Right lobe of liver (tissue), 4 donors: Measurements from ENCODE around the gene SMPDL3A.

Experiments
- CTCF ChIP-seq, 4 donors: fragments of 200-600 bp in 3 of 4; fragments of 450-650 bp in 1 of 4; IDR thresholded peaks; one replicate each; pipeline versions ENCODE4 v1.5.1 to v1.8.0; 2016 to 2022; ENCODE audit warnings: antibody characterized with exemption in 4 of 4, mild to moderate bottlenecking in 2 of 4
- POLR2A ChIP-seq: fragments of 450-650 bp; IDR thresholded peaks from one replicate; pipeline ENCODE4 v1.6.1; 2017; ENCODE audit warnings: antibody characterized with exemption, mild to moderate bottlenecking
- donor health status: DM: no; HTN: no; CAD: no.
- donor health status: DM: no; HTN: no; CAD: no.
- donor health status: DM: no; HTN: yes; CAD: no.

GRCh38 chr6:122760330-122760729 is 28.7 kb upstream of the SMPDL3A start:
- TF ChIP-seq CTCF (IDR thresholded peaks at IDR 0.05) (no peak), POLR2A (no peak)
